Measurements from ENCODE around the gene TMEM232. TPM values are rescaled to one million over a fixed set of nuclear protein-coding genes. Genes with fewer than 3 reads are reported as not detected.

The TMEM232 gene
- total RNA-seq, 1 experiment from 2014 or later = 0.21 TPM

DNA sequence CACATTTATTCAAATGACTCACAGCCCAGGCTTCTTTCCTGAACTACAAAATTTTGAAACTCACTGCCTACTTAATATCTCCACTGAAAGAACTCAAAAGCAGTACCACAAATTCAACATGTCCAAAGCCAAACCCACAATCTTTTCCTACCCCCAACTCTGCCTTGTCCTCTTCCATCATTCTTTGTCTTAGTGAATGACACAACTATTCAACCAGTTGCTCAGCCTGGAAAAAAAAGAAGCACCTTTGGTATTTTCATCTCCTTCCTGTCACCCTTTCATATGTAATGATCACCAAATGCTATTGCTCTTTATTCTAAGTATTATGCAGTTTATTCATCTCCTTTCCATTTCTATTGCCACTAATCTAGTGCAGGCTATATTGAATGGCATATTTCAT lies 216.3 kb downstream of the TMEM232 start:
- ATAC-seq (no peak), DNase-seq (ENCODE audit: low read depth, low spot score) (no peak)
- H3K4me1 ChIP-seq (ENCODE audit: control insufficient read depth, insufficient read depth, low read length) = no peaks in the 10 kb centered on the region
- intact Hi-C loops (cut with micrococcal nuclease; ENCODE audit: unreplicated experiment) = no loop called here
- H3K27me3 ChIP-seq (ENCODE audit: control insufficient read depth, insufficient read depth, low read length) = no peaks in the 10 kb centered on the region
- H3K9me3 ChIP-seq (ENCODE audit: control insufficient read depth, insufficient read depth, low read depth, low read length) = no peaks in the 10 kb centered on the region
- H3K4me3 ChIP-seq (ENCODE audit: low read depth in 2 of 2, low read length in 2 of 2) = no peak overlapping the region
- POLR2A ChIA-PET = no interaction called here
- no peaks in the 10 kb centered on the region for H3K36me3 ChIP-seq (ENCODE audit: control insufficient read depth, insufficient read depth, low read length)
- CTCF ChIA-PET = no interaction called here
- H3K27ac ChIP-seq (ENCODE audit: low read length) = no peak overlapping the region
- no TSS peak for BruUV-seq (replicated peaks)
- TF ChIP-seq TCF7L2 (IDR thresholded peaks at IDR 0.05; ENCODE audit: low read depth, low read length) = no peak
- in situ Hi-C loops (cut with HindIII; ENCODE audit: low pct_unique_long_range_greater_than_20kb, low sequenced_read_pairs) = no loop called here

DNA sequence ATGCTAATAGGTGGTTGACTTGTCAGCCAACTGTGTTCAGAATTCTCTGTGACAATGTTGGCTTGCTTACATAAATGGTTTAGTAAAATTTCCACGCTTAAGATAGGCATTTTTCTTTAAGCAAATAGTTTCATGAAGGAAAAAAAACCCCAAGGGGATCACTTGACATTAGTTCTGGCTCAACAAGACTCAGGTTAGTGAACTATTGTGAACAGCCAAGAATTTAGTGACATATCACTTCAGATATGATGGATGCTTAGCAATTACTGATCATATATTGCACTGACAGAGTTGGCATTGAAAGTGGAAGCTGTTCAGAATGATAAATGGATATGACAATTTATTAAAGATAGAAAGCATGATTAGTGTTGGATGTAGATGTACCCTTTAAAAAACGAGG lies 218.5 kb downstream of the TMEM232 start:
- DNase-seq (ENCODE audit: low read depth, low spot score) (no peak), ATAC-seq (no peak)
- H3K4me3 ChIP-seq (ENCODE audit: low read depth in 2 of 2, low read length in 2 of 2) = no peak overlapping the region
- in situ Hi-C loops (cut with HindIII; ENCODE audit: low pct_unique_long_range_greater_than_20kb, low sequenced_read_pairs) (no loop called here), intact Hi-C loops (cut with micrococcal nuclease; ENCODE audit: unreplicated experiment) (no loop called here)
- H3K4me1 ChIP-seq (ENCODE audit: control insufficient read depth, insufficient read depth, low read length) = no peaks in the 10 kb centered on the region
- H3K27ac ChIP-seq (ENCODE audit: low read length) = no peak overlapping the region
- H3K27me3 ChIP-seq (ENCODE audit: control insufficient read depth, insufficient read depth, low read length) = no peaks in the 10 kb centered on the region; the same call in 1 of the 2 replicates
- ChIA-PET POLR2A (no interaction called here), CTCF (no interaction called here)
- BruUV-seq (replicated peaks) = no TSS peak
- TF ChIP-seq REST (IDR thresholded peaks at IDR 0.05; ENCODE audit: insufficient read depth in 1 of 2, low read depth in 2 of 2, low read length in 1 of 2) (no peak), SIN3A (IDR thresholded peaks at IDR 0.05; ENCODE audit: borderline replicate concordance, insufficient read depth, low read depth, low read length) (no peak), POLR2AphosphoS5 (IDR thresholded peaks at IDR 0.05; ENCODE audit: low read depth, low read length) (no peak), TCF7L2 (IDR thresholded peaks at IDR 0.05; ENCODE audit: low read depth, low read length) (no peak)
- TF ChIP-seq, protein P1, sequence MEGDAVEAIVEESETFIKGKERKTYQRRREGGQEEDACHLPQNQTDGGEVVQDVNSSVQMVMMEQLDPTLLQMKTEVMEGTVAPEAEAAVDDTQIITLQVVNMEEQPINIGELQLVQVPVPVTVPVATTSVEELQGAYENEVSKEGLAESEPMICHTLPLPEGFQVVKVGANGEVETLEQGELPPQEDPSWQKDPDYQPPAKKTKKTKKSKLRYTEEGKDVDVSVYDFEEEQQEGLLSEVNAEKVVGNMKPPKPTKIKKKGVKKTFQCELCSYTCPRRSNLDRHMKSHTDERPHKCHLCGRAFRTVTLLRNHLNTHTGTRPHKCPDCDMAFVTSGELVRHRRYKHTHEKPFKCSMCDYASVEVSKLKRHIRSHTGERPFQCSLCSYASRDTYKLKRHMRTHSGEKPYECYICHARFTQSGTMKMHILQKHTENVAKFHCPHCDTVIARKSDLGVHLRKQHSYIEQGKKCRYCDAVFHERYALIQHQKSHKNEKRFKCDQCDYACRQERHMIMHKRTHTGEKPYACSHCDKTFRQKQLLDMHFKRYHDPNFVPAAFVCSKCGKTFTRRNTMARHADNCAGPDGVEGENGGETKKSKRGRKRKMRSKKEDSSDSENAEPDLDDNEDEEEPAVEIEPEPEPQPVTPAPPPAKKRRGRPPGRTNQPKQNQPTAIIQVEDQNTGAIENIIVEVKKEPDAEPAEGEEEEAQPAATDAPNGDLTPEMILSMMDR (IDR thresholded peaks at IDR 0.05) = no peak
- no peaks in the 10 kb centered on the region for H3K36me3 ChIP-seq (ENCODE audit: control insufficient read depth, insufficient read depth, low read length)
- H3K9me3 ChIP-seq (ENCODE audit: control insufficient read depth, insufficient read depth, low read depth, low read length) = no peaks in the 10 kb centered on the region

GRCh38 chr5:110506378-110506777 lies 220.1 kb downstream of the TMEM232 start:
- BruUV-seq (replicated peaks) = no TSS peak

More at GRCh38 chr5:110506378-110506777, 220.1 kb downstream of the TMEM232 start:
- ATAC-seq = no peak
- Histone ChIP-seq H3K4me1 (ENCODE audit: control insufficient read depth, insufficient read depth, low read length) (no peaks in the 10 kb centered on the region), H3K27ac (ENCODE audit: low read length) (no peak overlapping the region), H3K27me3 (ENCODE audit: control insufficient read depth, insufficient read depth, low read length) (no peaks in the 10 kb centered on the region; the same call in 1 of the 2 replicates), H3K36me3 (ENCODE audit: control insufficient read depth, insufficient read depth, low read length) (no peaks in the 10 kb centered on the region), H3K9me3 (ENCODE audit: control insufficient read depth, insufficient read depth, low read depth, low read length) (no peaks in the 10 kb centered on the region), H3K4me3 (ENCODE audit: low read depth in 2 of 2, low read length in 2 of 2) (no peak overlapping the region)
- ChIA-PET POLR2A (no interaction called here), CTCF (no interaction called here)
- intact Hi-C loops (cut with micrococcal nuclease; ENCODE audit: unreplicated experiment) = no loop called here
- TF ChIP-seq, protein P1 (IDR thresholded peaks at IDR 0.05) = no peak
- TF ChIP-seq POLR2AphosphoS5 (IDR thresholded peaks at IDR 0.05; ENCODE audit: low read depth, low read length) (no peak), TCF7L2 (IDR thresholded peaks at IDR 0.05; ENCODE audit: low read depth, low read length) (no peak), REST (IDR thresholded peaks at IDR 0.05; ENCODE audit: insufficient read depth in 1 of 2, low read depth in 2 of 2, low read length in 1 of 2) (no peak), SIN3A (IDR thresholded peaks at IDR 0.05; ENCODE audit: borderline replicate concordance, insufficient read depth, low read depth, low read length) (no peak)
- no peak for DNase-seq (ENCODE audit: low read depth, low spot score)
- in situ Hi-C loops (cut with HindIII; ENCODE audit: low pct_unique_long_range_greater_than_20kb, low sequenced_read_pairs) = no loop called here

Measured in Panc1 (cell line).